OCI-LY1 (cell line): ENCODE data around the gene ASF1B.

Experiments used
- CTCF ChIP-seq: fragments of 200-600 bp; sonication (generic), shearing (Covaris generic); IDR thresholded peaks from 2 replicates; pipeline ENCODE4 v1.5.1; 2017; ENCODE audit warnings: mild to moderate bottlenecking, antibody characterized with exemption, low read length, moderate library complexity, mixed read lengths
- EZH2 ChIP-seq: fragments of 200-600 bp; sonication (generic), shearing (Covaris generic); IDR thresholded peaks from 2 replicates; pipeline ENCODE4 v1.8.0; 2017; ENCODE audit warnings: borderline replicate concordance, mixed run types, mild to moderate bottlenecking, antibody characterized with exemption, low read length, moderate library complexity, mixed read lengths

- TF ChIP-seq CTCF (no peak), EZH2 (no peak)
Observed at GRCh38 chr19:14182476-14182875, 46.1 kb upstream of the ASF1B start.
